HS-27A (cell line): ENCODE results near the gene MYO5C.
"Not testable (repeated sequence)": the region's sequence is repeated elsewhere in the genome, so short reads cannot be mapped to it uniquely, and the experiment has no call there.

Experiments used
- DNase-seq: peaks from one replicate; pipeline ENCODE4 v3.0.0-alpha.2; 2012; ENCODE audit warnings: low read depth, missing footprints

The MYO5C gene

GRCh38 chr15:52306270-52306669 lies 10.7 kb upstream of the MYO5C start:
- DNase-seq, result no peak

GRCh38 chr15:52303093-52303772 lies 7.6 kb upstream of the MYO5C start:
- no peak for DNase-seq

GRCh38 chr15:52301265-52301847 lies 5.8 kb upstream of the MYO5C start:
- DNase-seq, result no peak

- no peak for DNase-seq
These were observed 653 bp downstream of the MYO5C start for GRCh38 chr15:52294881-52295420.

- no peak for DNase-seq
These were observed 2.7 kb downstream of the MYO5C start for GRCh38 chr15:52292780-52293392.

GRCh38 chr15:52291204-52291603 lies 4.4 kb downstream of the MYO5C start:
- no peak for DNase-seq

GRCh38 chr15:52290800-52291199 lies 4.8 kb downstream of the MYO5C start:
- DNase-seq, result no peak

GRCh38 chr15:52290329-52290728 lies 5.3 kb downstream of the MYO5C start:
- DNase-seq, result no peak

- no peak for DNase-seq
These were observed 5.9 kb downstream of the MYO5C start for GRCh38 chr15:52289629-52290081.

- DNase-seq, result no peak
These were observed 6.6 kb downstream of the MYO5C start for GRCh38 chr15:52288986-52289385.

- no peak for DNase-seq
These were observed 7.3 kb downstream of the MYO5C start for GRCh38 chr15:52288051-52288942.

- no peak for DNase-seq
These were observed 8.5 kb downstream of the MYO5C start for GRCh38 chr15:52287114-52287513.

GRCh38 chr15:52285941-52286340 lies 9.7 kb downstream of the MYO5C start:
- DNase-seq, result not testable (repeated sequence)

GRCh38 chr15:52284164-52284563 lies 11.4 kb downstream of the MYO5C start:
- DNase-seq, result no peak

GRCh38 chr15:52283281-52283680 lies 12.3 kb downstream of the MYO5C start:
- DNase-seq, result no peak

- no peak for DNase-seq
These were observed 13.2 kb downstream of the MYO5C start for GRCh38 chr15:52282418-52282817.

GRCh38 chr15:52281085-52282035 lies 14.2 kb downstream of the MYO5C start:
- no peak for DNase-seq

GRCh38 chr15:52280326-52281084 lies 15.1 kb downstream of the MYO5C start:
- DNase-seq, result no peak

GRCh38 chr15:52278636-52279367 lies 16.8 kb downstream of the MYO5C start:
- no peak for DNase-seq

- no peak for DNase-seq
These were observed 17.5 kb downstream of the MYO5C start for GRCh38 chr15:52278135-52278534.
